Kidney glomerular epithelial cell (primary cell): ENCODE measurements around the gene IFT80.
"Not testable (repeated sequence)": the region's sequence is repeated elsewhere in the genome, so short reads cannot be mapped to it uniquely, and the experiment has no call there.

Experiments used
- DNase-seq: peaks from one replicate; lab custom pipeline; 2025; lab: John Stamatoyannopoulos, UW

The IFT80 gene

GRCh38 chr3:160265088-160265487 lies 133.9 kb downstream of the IFT80 start:
- no peak for DNase-seq

- no peak for DNase-seq
Measured at GRCh38 chr3:160260587-160261270, 138.3 kb downstream of the IFT80 start.

GRCh38 chr3:160259589-160259988 lies 139.4 kb downstream of the IFT80 start:
- no peak for DNase-seq

- DNase-seq, result no peak
Measured at GRCh38 chr3:160257606-160258005, 141.4 kb downstream of the IFT80 start.

- no peak for DNase-seq
Measured at GRCh38 chr3:160253298-160253697, 145.7 kb downstream of the IFT80 start.

- DNase-seq, result no peak
Measured at GRCh38 chr3:160247766-160248165, 151.3 kb downstream of the IFT80 start.

GRCh38 chr3:160245261-160245800 lies 153.7 kb downstream of the IFT80 start:
- DNase-seq, result no peak

- DNase-seq, result not testable (repeated sequence)
Measured at GRCh38 chr3:160240719-160241118, 158.3 kb downstream of the IFT80 start.

- DNase-seq, result no peak
Measured at GRCh38 chr3:160232014-160232413, 167.0 kb downstream of the IFT80 start.

- no peak for DNase-seq
Measured at GRCh38 chr3:160227419-160227818, 171.6 kb downstream of the IFT80 start.

GRCh38 chr3:160226026-160226907 lies 172.8 kb downstream of the IFT80 start:
- no peak for DNase-seq

GRCh38 chr3:160225176-160226025 lies 173.6 kb downstream of the IFT80 start, which contains the start of gene C3orf80:
Gene C3orf80, plus strand, starts transcription at chr3:160225422. Its CDS starts 214 bp downstream, at chr3:160225636.
- no peak for DNase-seq

- DNase-seq, result no peak
Measured at GRCh38 chr3:160224811-160225175, 174.2 kb downstream of the IFT80 start.

GRCh38 chr3:160224256-160224655 lies 174.8 kb downstream of the IFT80 start:
- DNase-seq, result no peak

- DNase-seq, result no peak
Measured at GRCh38 chr3:160221019-160221418, 178.0 kb downstream of the IFT80 start.

GRCh38 chr3:160220038-160220437 lies 179.0 kb downstream of the IFT80 start:
- DNase-seq, result no peak

GRCh38 chr3:160218136-160218535 lies 180.9 kb downstream of the IFT80 start:
- no peak for DNase-seq

- DNase-seq, result no peak
Measured at GRCh38 chr3:160217675-160218074, 181.3 kb downstream of the IFT80 start.

- no peak for DNase-seq
Measured at GRCh38 chr3:160213191-160213590, 185.8 kb downstream of the IFT80 start.

- peak; percentile 43 for DNase-seq
Measured at GRCh38 chr3:160210799-160211221, 188.2 kb downstream of the IFT80 start.

GRCh38 chr3:160210341-160210740 lies 188.7 kb downstream of the IFT80 start:
- DNase-seq, result no peak
